Keratinocyte (primary cell): ENCODE measurements around the gene SOCS6.

Experiments
- EZH2 ChIP-seq: IDR thresholded peaks from one replicate; pipeline ENCODE4 v1.6.1; 2012; ENCODE audit warnings: inconsistent platforms, mild to moderate bottlenecking, low read length, moderate library complexity
- TF ChIP-seq, protein P1 (sequence below), 3 experiments: IDR thresholded peaks in 1 of 3; conservative IDR thresholded peaks in 1 of 3; optimal IDR thresholded peaks in 1 of 3; 2 replicates in 2 of 3; 3 replicates in 1 of 3; pipeline versions ENCODE3 to v1.5.1; 2011; ENCODE audit warnings: low read length in 3 of 3, mild to moderate bottlenecking in 3 of 3, moderate library complexity in 2 of 3, control low read depth in 1 of 3, inconsistent platforms in 1 of 3; ENCODE audit not compliant: insufficient read depth in 2 of 3; ENCODE audit errors: extremely low read depth in 1 of 3

DNA sequence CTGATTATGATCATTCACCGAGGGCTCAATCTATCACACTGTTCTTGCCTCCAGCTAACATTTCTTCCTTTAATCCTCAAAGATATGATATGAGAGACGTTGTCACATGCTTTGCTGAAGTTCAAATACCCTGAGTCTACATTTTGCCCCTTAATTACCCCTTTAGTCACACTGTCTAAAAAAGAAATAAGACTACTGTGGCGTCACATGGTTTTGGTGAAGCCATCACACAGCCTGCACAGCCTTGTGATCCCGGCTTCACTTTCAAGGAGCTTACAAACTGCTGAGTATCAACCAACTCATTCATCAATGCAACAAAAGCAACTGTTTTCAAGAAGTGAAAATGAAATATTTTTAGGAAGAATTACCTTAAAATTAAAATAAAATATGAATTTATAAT, 31.9 kb upstream of the SOCS6 start:
- TF ChIP-seq, protein P1, sequence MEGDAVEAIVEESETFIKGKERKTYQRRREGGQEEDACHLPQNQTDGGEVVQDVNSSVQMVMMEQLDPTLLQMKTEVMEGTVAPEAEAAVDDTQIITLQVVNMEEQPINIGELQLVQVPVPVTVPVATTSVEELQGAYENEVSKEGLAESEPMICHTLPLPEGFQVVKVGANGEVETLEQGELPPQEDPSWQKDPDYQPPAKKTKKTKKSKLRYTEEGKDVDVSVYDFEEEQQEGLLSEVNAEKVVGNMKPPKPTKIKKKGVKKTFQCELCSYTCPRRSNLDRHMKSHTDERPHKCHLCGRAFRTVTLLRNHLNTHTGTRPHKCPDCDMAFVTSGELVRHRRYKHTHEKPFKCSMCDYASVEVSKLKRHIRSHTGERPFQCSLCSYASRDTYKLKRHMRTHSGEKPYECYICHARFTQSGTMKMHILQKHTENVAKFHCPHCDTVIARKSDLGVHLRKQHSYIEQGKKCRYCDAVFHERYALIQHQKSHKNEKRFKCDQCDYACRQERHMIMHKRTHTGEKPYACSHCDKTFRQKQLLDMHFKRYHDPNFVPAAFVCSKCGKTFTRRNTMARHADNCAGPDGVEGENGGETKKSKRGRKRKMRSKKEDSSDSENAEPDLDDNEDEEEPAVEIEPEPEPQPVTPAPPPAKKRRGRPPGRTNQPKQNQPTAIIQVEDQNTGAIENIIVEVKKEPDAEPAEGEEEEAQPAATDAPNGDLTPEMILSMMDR (optimal IDR thresholded peaks at IDR 0.05 in 1 of 3, IDR thresholded peaks at IDR 0.05 in 1 of 3, conservative IDR thresholded peaks at IDR 0.05 in 1 of 3; ENCODE audit: extremely low read depth in 1 of 3, insufficient read depth in 2 of 3, low read length in 3 of 3), result no peak
- no peak for TF ChIP-seq EZH2
